ENCODE measurements around the gene DCBLD2.
"Not testable (repeated sequence)": the region's sequence is repeated elsewhere in the genome, so short reads cannot be mapped to it uniquely, and the experiment has no call there.

DCBLD2 gene

DNA sequence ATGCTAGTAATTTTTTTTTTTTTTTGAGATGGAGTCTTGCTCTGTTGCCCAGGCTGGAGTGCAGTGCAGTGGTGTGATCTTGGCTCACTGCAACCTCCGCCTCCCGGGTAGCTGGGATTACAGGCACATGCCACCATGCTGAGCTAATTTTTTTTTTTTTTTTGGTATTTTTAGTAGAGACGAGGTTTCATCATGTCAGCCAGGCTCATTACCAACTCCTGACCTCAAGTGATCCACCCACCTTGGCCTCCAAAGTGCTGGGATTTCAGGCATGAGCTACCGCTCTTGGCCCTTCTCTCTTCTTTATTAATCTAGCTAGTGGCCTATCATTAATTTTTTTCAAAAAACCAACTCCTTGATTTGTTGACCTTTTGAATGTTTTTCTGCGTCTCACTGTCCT is 70.4 kb downstream of the DCBLD2 start:
- not testable (repeated sequence) for H3K36me3 ChIP-seq (ENCODE audit: control insufficient read depth, insufficient read depth, low read length); H3K4me1 ChIP-seq (ENCODE audit: control insufficient read depth, insufficient read depth, low read length); H3K9me3 ChIP-seq (ENCODE audit: control insufficient read depth, low read length); H3K4me3 ChIP-seq (ENCODE audit: insufficient read depth, low read depth, low read length); H3K27me3 ChIP-seq (ENCODE audit: control insufficient read depth, insufficient read depth, low read length, poor library complexity, severe bottlenecking); H3K27ac ChIP-seq (ENCODE audit: insufficient read depth, low read depth, low read length, poor library complexity, severe bottlenecking)
- 85 to 94% methylated on average over 5 of the region's 5 CpGs for WGBS, 2 experiments

DNA sequence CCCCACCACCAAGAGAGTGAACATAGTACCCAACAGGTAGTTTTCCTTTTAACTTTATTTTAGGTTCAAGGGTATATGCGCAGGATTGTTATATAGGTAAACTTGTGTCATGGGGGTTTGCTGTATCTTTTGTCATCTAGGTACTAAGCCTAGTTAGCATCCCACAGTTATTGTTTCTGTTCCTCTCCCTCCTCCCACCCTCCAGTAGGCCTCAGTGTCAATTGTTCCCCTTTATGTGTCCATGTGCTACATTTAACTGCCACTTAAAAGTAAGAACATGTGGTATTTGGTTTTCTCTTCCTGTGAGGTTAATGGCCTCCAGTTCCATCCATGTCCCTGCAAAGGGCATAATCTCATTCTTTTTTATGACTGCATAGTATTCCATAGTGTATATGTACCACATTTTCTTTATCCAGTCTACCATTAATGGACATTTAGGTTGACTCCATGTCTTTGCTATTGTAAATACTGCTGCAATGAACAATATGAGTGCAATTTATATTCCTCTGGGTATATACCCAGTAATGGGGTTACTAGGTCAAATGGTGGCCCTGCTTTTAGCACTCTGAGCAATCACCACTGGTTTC is 72.2 kb downstream of the DCBLD2 start:
- Histone ChIP-seq H3K27ac (ENCODE audit: insufficient read depth, low read depth, low read length, poor library complexity, severe bottlenecking) (no peak overlapping the region), H3K9me3 (ENCODE audit: control insufficient read depth, low read length) (no peaks in the 10 kb centered on the region), H3K4me1 (ENCODE audit: control insufficient read depth, insufficient read depth, low read length) (no peaks in the 10 kb centered on the region), H3K4me3 (ENCODE audit: insufficient read depth, low read depth, low read length) (no peak overlapping the region), H3K27me3 (ENCODE audit: control insufficient read depth, insufficient read depth, low read length, poor library complexity, severe bottlenecking) (no peaks in the 10 kb centered on the region), H3K36me3 (ENCODE audit: control insufficient read depth, insufficient read depth, low read length) (peaks cover 4% of the 10 kb centered on the region)
- 100% methylated on average over 1 of the region's 1 CpG; no CpG with 5 or more reads in 1 of the 2 experiments for WGBS, 2 experiments

GRCh38 chr3:98827221-98827920 is 74.1 kb downstream of the DCBLD2 start:
- Histone ChIP-seq H3K27me3 (ENCODE audit: control insufficient read depth, insufficient read depth, low read length, poor library complexity, severe bottlenecking) (no peaks in the 10 kb centered on the region), H3K36me3 (ENCODE audit: control insufficient read depth, insufficient read depth, low read length) (no peaks in the 10 kb centered on the region), H3K4me1 (ENCODE audit: control insufficient read depth, insufficient read depth, low read length) (no peaks in the 10 kb centered on the region), H3K9me3 (ENCODE audit: control insufficient read depth, low read length) (no peaks in the 10 kb centered on the region), H3K27ac (ENCODE audit: insufficient read depth, low read depth, low read length, poor library complexity, severe bottlenecking) (no peak overlapping the region), H3K4me3 (ENCODE audit: insufficient read depth, low read depth, low read length) (no peak overlapping the region)
- WGBS, 2 experiments, result 100% methylated on average over 1 of the region's 1 CpG

DNA sequence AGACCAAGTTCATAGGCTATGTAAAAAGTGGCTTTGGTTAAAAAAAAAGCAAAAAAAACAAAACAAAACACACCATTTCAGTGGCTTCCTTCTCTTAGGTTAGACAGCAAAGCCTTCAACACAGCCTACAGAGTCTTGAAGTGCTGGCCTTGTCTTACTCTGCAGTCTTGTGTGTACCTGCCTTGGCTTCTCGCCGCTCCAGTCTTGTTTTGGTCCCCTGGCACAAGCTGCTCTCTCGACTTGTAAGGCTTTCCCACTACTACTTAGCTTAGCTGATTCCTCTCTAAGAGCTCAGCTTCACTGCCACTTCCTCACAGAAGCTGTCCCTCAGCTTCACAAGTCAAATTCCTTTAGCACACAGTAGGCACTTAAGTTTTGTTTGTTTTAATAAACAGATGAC is 75.4 kb downstream of the DCBLD2 start:
- 93 to 94% methylated on average over 3 of the region's 3 CpGs for WGBS, 2 experiments

DNA sequence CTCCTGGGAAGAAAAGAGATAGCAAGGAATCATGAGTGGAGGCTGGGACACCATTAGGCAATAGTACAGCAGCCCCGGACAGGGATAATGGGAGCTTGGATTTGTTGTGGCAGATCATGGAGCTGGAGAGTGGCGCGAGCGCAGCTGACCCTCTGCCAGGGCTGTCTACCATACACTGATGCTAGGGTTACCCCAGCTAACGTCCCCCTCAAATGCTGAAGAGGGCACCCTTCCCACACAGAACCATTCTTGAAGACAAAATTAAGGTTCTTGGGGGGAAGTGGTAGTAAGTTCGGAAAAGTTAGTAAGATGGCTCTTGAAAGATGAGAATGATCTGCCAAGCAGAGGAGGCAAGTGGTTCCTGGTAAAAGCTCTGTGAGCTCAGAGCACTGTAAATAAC is 77.2 kb downstream of the DCBLD2 start:
- Histone ChIP-seq H3K36me3 (ENCODE audit: control insufficient read depth, insufficient read depth, low read length) (peaks cover 5% of the 10 kb centered on the region), H3K27ac (ENCODE audit: insufficient read depth, low read depth, low read length, poor library complexity, severe bottlenecking) (no peak overlapping the region), H3K9me3 (ENCODE audit: control insufficient read depth, low read length) (no peaks in the 10 kb centered on the region), H3K4me3 (ENCODE audit: insufficient read depth, low read depth, low read length) (no peak overlapping the region), H3K27me3 (ENCODE audit: control insufficient read depth, insufficient read depth, low read length, poor library complexity, severe bottlenecking) (no peaks in the 10 kb centered on the region), H3K4me1 (ENCODE audit: control insufficient read depth, insufficient read depth, low read length) (no peaks in the 10 kb centered on the region)
- 95 to 96% methylated on average over 5 to 6 of the region's 6 CpGs for WGBS, 2 experiments

More for the DNA sequence above, 75.4 kb downstream of the DCBLD2 start:
- Histone ChIP-seq H3K4me3 (ENCODE audit: insufficient read depth, low read depth, low read length) (no peak overlapping the region), H3K9me3 (ENCODE audit: control insufficient read depth, low read length) (no peaks in the 10 kb centered on the region), H3K4me1 (ENCODE audit: control insufficient read depth, insufficient read depth, low read length) (no peaks in the 10 kb centered on the region), H3K27me3 (ENCODE audit: control insufficient read depth, insufficient read depth, low read length, poor library complexity, severe bottlenecking) (no peaks in the 10 kb centered on the region), H3K27ac (ENCODE audit: insufficient read depth, low read depth, low read length, poor library complexity, severe bottlenecking) (no peak overlapping the region), H3K36me3 (ENCODE audit: control insufficient read depth, insufficient read depth, low read length) (no peaks in the 10 kb centered on the region)

GRCh38 chr3:98823791-98824190 is 77.7 kb downstream of the DCBLD2 start:
- Histone ChIP-seq H3K4me3 (ENCODE audit: insufficient read depth, low read depth, low read length) (no peak overlapping the region), H3K9me3 (ENCODE audit: control insufficient read depth, low read length) (no peaks in the 10 kb centered on the region), H3K27ac (ENCODE audit: insufficient read depth, low read depth, low read length, poor library complexity, severe bottlenecking) (no peak overlapping the region), H3K27me3 (ENCODE audit: control insufficient read depth, insufficient read depth, low read length, poor library complexity, severe bottlenecking) (no peaks in the 10 kb centered on the region), H3K4me1 (ENCODE audit: control insufficient read depth, insufficient read depth, low read length) (no peaks in the 10 kb centered on the region), H3K36me3 (ENCODE audit: control insufficient read depth, insufficient read depth, low read length) (peaks cover 8% of the 10 kb centered on the region)
- 88 to 94% methylated on average over 4 of the region's 4 CpGs for WGBS, 2 experiments

DNA sequence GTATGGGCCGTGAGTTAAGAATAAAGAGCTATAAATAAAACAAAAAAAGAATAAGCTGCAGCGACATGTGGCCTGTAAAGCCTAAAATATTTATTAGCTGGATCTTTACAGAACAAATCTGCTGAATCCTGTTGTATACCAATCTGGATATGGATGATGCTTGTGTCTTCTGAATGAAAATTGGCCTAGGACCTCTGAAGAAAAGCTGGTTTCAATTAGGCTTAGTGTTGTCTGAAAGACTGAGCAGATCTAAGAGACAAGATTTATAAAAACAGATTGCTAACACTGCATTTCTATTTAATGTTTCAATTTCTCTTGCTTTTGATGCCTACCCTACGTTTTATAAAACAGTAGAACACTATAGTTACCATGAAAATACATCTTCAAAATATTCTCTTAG is 80.4 kb downstream of the DCBLD2 start:
- 92 to 93% methylated on average over 3 of the region's 3 CpGs for WGBS, 2 experiments
- Histone ChIP-seq H3K36me3 (ENCODE audit: control insufficient read depth, insufficient read depth, low read length) (peaks cover 8% of the 10 kb centered on the region), H3K27ac (ENCODE audit: insufficient read depth, low read depth, low read length, poor library complexity, severe bottlenecking) (no peak overlapping the region), H3K27me3 (ENCODE audit: control insufficient read depth, insufficient read depth, low read length, poor library complexity, severe bottlenecking) (no peaks in the 10 kb centered on the region), H3K4me3 (ENCODE audit: insufficient read depth, low read depth, low read length) (no peak overlapping the region), H3K9me3 (ENCODE audit: control insufficient read depth, low read length) (no peaks in the 10 kb centered on the region), H3K4me1 (ENCODE audit: control insufficient read depth, insufficient read depth, low read length) (no peaks in the 10 kb centered on the region)

DNA sequence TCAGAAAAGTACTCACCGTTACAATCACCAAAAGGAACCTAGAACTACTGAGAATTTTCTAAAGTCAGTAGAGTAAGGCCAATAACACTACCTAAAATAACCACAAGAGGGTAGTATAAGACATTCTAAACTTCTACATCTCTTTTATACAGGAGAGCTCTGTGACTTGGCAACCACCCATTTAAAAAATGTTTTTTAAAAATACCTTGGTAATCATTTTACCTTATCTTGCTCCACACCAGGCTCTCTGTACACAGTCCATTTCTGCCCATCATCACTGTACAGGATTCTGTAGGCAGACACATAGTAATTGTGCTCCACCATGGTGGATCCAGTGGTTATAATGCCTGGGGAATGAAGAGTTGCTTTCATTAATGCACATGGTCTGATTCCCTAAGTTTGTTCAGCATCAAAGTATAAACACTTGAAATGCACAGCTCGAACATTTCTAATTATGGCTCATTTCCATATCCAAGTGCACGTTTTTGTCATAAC is 83.9 kb downstream of the DCBLD2 start:
- WGBS, 2 experiments, result 76 to 78% methylated on average over 2 to 3 of the region's 3 CpGs

DNA sequence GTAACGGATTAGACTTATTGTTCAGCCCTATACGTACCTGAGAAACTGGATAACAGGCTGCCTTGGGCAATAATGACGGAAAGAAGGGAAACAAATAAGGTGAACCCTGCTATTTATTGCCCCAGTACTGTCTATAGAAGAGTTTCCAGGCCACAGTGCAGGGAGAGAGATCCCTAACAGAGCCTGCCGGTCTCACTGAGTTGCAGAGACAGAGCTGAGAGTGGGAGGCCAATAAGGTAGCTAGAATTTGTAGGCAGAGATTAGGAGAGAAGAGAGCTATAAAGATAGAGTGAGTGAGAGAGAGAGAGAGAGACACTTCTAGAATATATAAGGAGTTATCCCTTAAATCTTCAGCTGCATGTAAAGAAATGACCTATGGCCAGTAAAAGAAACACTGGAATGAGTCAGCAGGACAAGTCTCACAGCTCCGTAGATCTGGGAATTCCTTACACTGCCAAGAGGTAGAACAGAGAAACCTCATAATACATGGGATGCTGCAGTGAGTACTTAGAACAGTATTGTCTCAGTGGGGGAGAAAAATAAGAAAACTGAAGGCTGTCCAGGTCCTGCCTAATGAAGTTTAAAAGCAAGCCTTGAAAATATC is 86.6 kb downstream of the DCBLD2 start:
- Histone ChIP-seq H3K9me3 (ENCODE audit: control insufficient read depth, low read length) (no peaks in the 10 kb centered on the region), H3K27ac (ENCODE audit: insufficient read depth, low read depth, low read length, poor library complexity, severe bottlenecking) (no peak overlapping the region), H3K4me3 (ENCODE audit: insufficient read depth, low read depth, low read length) (no peak overlapping the region), H3K36me3 (ENCODE audit: control insufficient read depth, insufficient read depth, low read length) (peaks cover 19% of the 10 kb centered on the region), H3K27me3 (ENCODE audit: control insufficient read depth, insufficient read depth, low read length, poor library complexity, severe bottlenecking) (no peaks in the 10 kb centered on the region), H3K4me1 (ENCODE audit: control insufficient read depth, insufficient read depth, low read length) (no peaks in the 10 kb centered on the region)
- 94% methylated on average over 5 of the region's 5 CpGs for WGBS, 2 experiments

More for the DNA sequence above, 83.9 kb downstream of the DCBLD2 start:
- H3K9me3 ChIP-seq (ENCODE audit: control insufficient read depth, low read length), result no peaks in the 10 kb centered on the region
- no peak overlapping the region for H3K27ac ChIP-seq (ENCODE audit: insufficient read depth, low read depth, low read length, poor library complexity, severe bottlenecking)
- H3K27me3 ChIP-seq (ENCODE audit: control insufficient read depth, insufficient read depth, low read length, poor library complexity, severe bottlenecking), result no peaks in the 10 kb centered on the region
- H3K4me3 ChIP-seq (ENCODE audit: insufficient read depth, low read depth, low read length), result no peak overlapping the region
- peaks cover 19% of the 10 kb centered on the region for H3K36me3 ChIP-seq (ENCODE audit: control insufficient read depth, insufficient read depth, low read length)
- no peaks in the 10 kb centered on the region for H3K4me1 ChIP-seq (ENCODE audit: control insufficient read depth, insufficient read depth, low read length)

- H3K9me3 ChIP-seq (ENCODE audit: control insufficient read depth, low read length), result no peaks in the 10 kb centered on the region
- 88% methylated on average over 5 of the region's 5 CpGs for WGBS, 2 experiments
- no peak overlapping the region for H3K4me3 ChIP-seq (ENCODE audit: insufficient read depth, low read depth, low read length)
- H3K27me3 ChIP-seq (ENCODE audit: control insufficient read depth, insufficient read depth, low read length, poor library complexity, severe bottlenecking), result no peaks in the 10 kb centered on the region
- H3K27ac ChIP-seq (ENCODE audit: insufficient read depth, low read depth, low read length, poor library complexity, severe bottlenecking), result no peak overlapping the region
- H3K4me1 ChIP-seq (ENCODE audit: control insufficient read depth, insufficient read depth, low read length), result no peaks in the 10 kb centered on the region
- H3K36me3 ChIP-seq (ENCODE audit: control insufficient read depth, insufficient read depth, low read length), result peaks cover 19% of the 10 kb centered on the region
These were observed 88.6 kb downstream of the DCBLD2 start for GRCh38 chr3:98812851-98813374.
